Activated CD4-positive, alpha-beta T cell treated with anti-CD3 and anti-CD28 coated beads for 36 hours (primary cell): Measurements from ENCODE around the gene POC1B. TPM values are rescaled to one million over a fixed set of nuclear protein-coding genes. Genes with fewer than 3 reads are reported as not detected.

Experiments used
- ATAC-seq: fragments of 200-7000 bp; cut with Tn5 transposase; one replicate; pipeline ENCODE4 v1.10.0; 2021; ENCODE audit warnings: mild to moderate bottlenecking, moderate library complexity
- CTCF ChIA-PET: fragments of 350-600 bp; sonication (Branson Sonifier 250); formaldehyde crosslinking; loops from one replicate; lab custom pipeline; 2021; ENCODE audit warnings: antibody characterized with exemption; lab: Charles Lee
- POLR2A ChIA-PET: fragments of 350-600 bp; sonication (Branson Sonifier 250); formaldehyde crosslinking; loops from one replicate; lab custom pipeline; 2021; ENCODE audit warnings: antibody characterized with exemption, inconsistent platforms; lab: Charles Lee
- DNase-seq: peaks from one replicate; pipeline ENCODE4 v3.0.0-alpha.2; 2020
- H3K27ac Mint-ChIP-seq: one replicate; pipeline ENCODE4 v1.8.0; 2021; ENCODE audit warnings: mixed read lengths
- H3K27me3 Mint-ChIP-seq: one replicate; pipeline ENCODE4 v1.8.0; 2021; ENCODE audit warnings: mixed read lengths
- H3K36me3 Mint-ChIP-seq: one replicate; pipeline ENCODE4 v1.8.0; 2021; ENCODE audit warnings: low read depth, mixed read lengths
- H3K4me1 Mint-ChIP-seq: one replicate; pipeline ENCODE4 v1.8.0; 2021; ENCODE audit warnings: mixed read lengths
- H3K4me3 Mint-ChIP-seq: one replicate; pipeline ENCODE4 v1.8.0; 2021; ENCODE audit warnings: mild to moderate bottlenecking, moderate library complexity, mixed read lengths
- H3K9me3 Mint-ChIP-seq: one replicate; pipeline ENCODE4 v1.8.0; 2021; ENCODE audit warnings: low read depth, mixed read lengths
- intact Hi-C, 2 experiments: fragments of 100-400 bp; cut with DNase I in 1 of 2; cut with micrococcal nuclease in 1 of 2; formaldehyde crosslinking; loops; one replicate each; pipeline versions ENCODE4 v1.14.2 to v1.15.1; 2022 to 2024; cut with DNase I, micrococcal nuclease
- total RNA-seq, 2 experiments: library from RNA; stranded (reverse); gene quantifications; one replicate each; pipeline ENCODE4 v1.2.3, GENCODE V29; 2021

POC1B gene
- total RNA-seq, 2 experiments from 2014 or later = 31.1 to 47.5 TPM

DNA sequence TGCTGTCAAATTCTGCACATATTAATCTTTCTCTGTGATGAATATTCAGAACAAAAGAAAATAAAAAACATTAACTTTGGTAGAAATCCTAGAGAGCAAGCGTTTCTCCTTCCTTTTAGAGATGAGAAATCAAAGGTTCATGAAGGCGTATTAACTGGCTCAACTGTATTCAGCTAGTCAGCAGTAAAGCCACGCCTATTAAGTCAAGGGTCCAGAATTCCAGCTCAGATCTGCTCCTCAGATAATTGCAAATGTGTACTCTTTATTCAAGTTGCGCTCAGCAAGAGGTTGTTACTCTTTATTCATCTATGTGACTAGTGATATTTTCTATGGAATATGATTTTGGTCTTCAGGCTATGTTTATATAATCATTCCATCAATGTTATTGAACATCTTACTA lies 13.1 kb upstream of the POC1B start:
- Mint-ChIP-seq H3K27me3 (no peaks in the 10 kb centered on the region), H3K4me3 (no peak overlapping the region), H3K27ac (no peak overlapping the region), H3K9me3 (no peaks in the 10 kb centered on the region), H3K4me1 (peaks cover 4% of the 10 kb centered on the region), H3K36me3 (no peaks in the 10 kb centered on the region)
- no peak for ATAC-seq
- intact Hi-C loops = no loop called here
- ChIA-PET POLR2A (no interaction called here), CTCF (interaction anchor here (0.6 to 0.7 kb wide), 3 partner anchors 44 to 449 kb away, joined by 3 to 4 read pairs (median 3); no protein-coding TSS in a partner anchor)
- no peak for DNase-seq

DNA sequence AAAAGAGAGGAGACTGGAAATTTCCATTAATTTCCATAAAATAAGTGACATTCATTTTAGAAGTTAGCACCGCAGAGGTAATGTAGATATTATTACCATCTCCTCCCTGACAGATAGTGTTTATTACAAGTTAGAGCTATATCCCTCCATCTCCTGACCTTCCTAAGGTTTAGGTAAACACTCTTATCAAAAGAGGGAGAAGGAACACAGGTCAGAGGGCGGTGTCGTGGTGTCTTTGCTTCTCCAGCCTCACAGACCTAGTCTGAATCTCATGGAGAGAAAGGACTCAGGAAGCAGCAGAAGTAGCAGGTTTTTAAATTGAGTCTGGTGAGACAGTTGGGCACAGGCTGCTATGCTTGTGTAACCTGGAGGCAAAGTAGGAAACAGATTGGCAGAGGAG lies 11.5 kb upstream of the POC1B start:
- DNase-seq = no peak
- intact Hi-C loops = no loop called here
- no peaks in the 10 kb centered on the region for H3K4me1 Mint-ChIP-seq
- H3K36me3 Mint-ChIP-seq = no peaks in the 10 kb centered on the region
- H3K27me3 Mint-ChIP-seq = no peaks in the 10 kb centered on the region
- ChIA-PET POLR2A (no interaction called here), CTCF (interaction anchor here (0.8 kb wide), 1 partner anchor 109 kb away, joined by 4 read pairs; no protein-coding TSS in a partner anchor)
- no peaks in the 10 kb centered on the region for H3K9me3 Mint-ChIP-seq
- no peak overlapping the region for H3K27ac Mint-ChIP-seq
- H3K4me3 Mint-ChIP-seq = no peak overlapping the region
- no peak for ATAC-seq

DNA sequence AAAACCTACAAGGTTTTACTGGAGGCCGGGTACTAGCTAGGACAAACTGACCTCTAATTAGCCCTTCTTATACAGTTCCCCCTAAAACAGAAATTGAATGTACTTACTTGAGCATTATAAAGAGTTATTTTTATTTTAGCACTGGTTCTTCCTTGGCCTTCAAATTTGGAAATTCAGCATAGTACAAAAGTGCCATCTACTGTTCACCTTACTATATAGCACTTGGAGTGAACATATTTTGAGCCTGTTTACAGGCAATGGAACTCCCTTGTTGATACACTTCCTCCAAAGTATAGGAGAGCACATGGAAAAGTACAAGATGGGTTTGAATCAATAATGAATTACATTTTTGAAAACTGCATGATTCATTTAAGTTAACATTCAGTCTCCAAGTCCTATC lies 3.9 kb upstream of the POC1B start:
- H3K4me1 Mint-ChIP-seq = peaks cover 19% of the 10 kb centered on the region
- H3K27ac Mint-ChIP-seq = no peak overlapping the region
- ChIA-PET CTCF (interaction anchor here (0.5 to 6.2 kb wide), 9 partner anchors 50 to 1031 kb away, joined by 3 to 41 read pairs (median 5); no protein-coding TSS in a partner anchor), POLR2A (no interaction called here)
- H3K36me3 Mint-ChIP-seq = no peaks in the 10 kb centered on the region
- no peak overlapping the region for H3K4me3 Mint-ChIP-seq
- no peaks in the 10 kb centered on the region for H3K9me3 Mint-ChIP-seq
- ATAC-seq (no peak), DNase-seq (no peak)
- intact Hi-C loops = loop anchor here (1.0 to 5.0 kb wide), 5 partner anchors 282 to 512 kb away; no protein-coding TSS in a partner anchor
- no peaks in the 10 kb centered on the region for H3K27me3 Mint-ChIP-seq

GRCh38 chr12:89528434-89528833 lies 2.6 kb upstream of the POC1B start:
- Mint-ChIP-seq H3K9me3 (no peaks in the 10 kb centered on the region), H3K4me1 (peaks cover 27% of the 10 kb centered on the region), H3K4me3 (no peak overlapping the region), H3K27me3 (no peaks in the 10 kb centered on the region), H3K27ac (no peak overlapping the region), H3K36me3 (peaks cover 12% of the 10 kb centered on the region)
- ChIA-PET CTCF (interaction anchor here (0.6 to 7.3 kb wide), 12 partner anchors 15 to 511 kb away, joined by 3 to 45 read pairs (median 6); no protein-coding TSS in a partner anchor), POLR2A (interaction anchor here (0.6 kb wide), 1 partner anchor 462 kb away, joined by 5 read pairs; no protein-coding TSS in a partner anchor)
- intact Hi-C loops = loop anchor here (5.0 kb wide), 3 partner anchors 281 to 486 kb away; no protein-coding TSS in a partner anchor
- no peak for ATAC-seq
- no peak for DNase-seq

DNA sequence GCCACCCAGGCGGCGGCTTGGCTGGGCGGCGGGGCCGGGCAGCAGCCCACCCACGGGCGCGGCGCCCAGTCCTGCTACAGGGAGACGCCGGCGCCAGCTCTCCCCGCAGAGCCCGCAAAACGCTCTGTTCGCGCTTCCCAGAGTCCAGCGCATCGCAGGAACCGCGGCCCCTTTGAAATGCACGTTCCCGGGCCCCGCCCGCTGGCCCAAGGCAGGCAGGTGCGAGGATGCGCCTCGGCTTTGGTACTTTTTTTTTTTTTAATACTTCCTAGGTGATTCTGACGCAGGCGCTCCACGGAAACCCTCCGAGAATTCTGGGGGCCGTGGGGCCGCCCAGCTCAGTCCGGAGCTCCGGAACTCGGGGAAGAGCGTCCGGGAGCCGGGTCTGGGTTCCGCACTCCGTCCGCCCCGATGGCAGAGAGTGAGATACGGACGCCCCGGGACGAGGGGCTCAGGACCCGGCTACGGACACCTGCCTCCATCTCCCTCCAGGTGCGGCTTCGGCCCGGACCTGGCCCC lies 483 bp downstream of the POC1B start:
- peaks cover 31% of the 10 kb centered on the region for H3K36me3 Mint-ChIP-seq

GRCh38 chr12:89524541-89525304 lies 1.1 kb downstream of the POC1B start, which contains the start of gene GALNT4:
Gene GALNT4, minus strand, starts transcription at chr12:89524796. Its CDS starts 247 bp downstream, at chr12:89524549.
- Mint-ChIP-seq H3K27me3 (no peaks in the 10 kb centered on the region), H3K4me3 (peak within 1 kb of the TSS; percentile 81), H3K4me1 (peaks cover 53% of the 10 kb centered on the region), H3K27ac (peak within 1 kb of the TSS; percentile 94), H3K36me3 (peaks cover 31% of the 10 kb centered on the region), H3K9me3 (no peaks in the 10 kb centered on the region)
- intact Hi-C loops = loop anchor here (1.0 to 5.0 kb wide), 10 partner anchors 29 to 1382 kb away; partner anchors contain the start of genes CEP290 (in 1 of the 2), DUSP6 (in 1 of the 2) and TMTC3 (in 1 of the 2)
- POLR2A ChIA-PET = interaction anchor here (0.6 to 2.9 kb wide), 5 partner anchors 30 to 486 kb away, joined by 3 to 9 read pairs (median 4); partner anchors contain the start of gene DUSP6
- CTCF ChIA-PET = interaction anchor here (0.7 to 7.3 kb wide), 13 partner anchors 12 to 1294 kb away, joined by 3 to 45 read pairs (median 4); no protein-coding TSS in a partner anchor
- peak; percentile 64 for ATAC-seq
- peak; percentile 84 for DNase-seq

More for the DNA sequence above, 483 bp downstream of the POC1B start:
- POLR2A ChIA-PET = interaction anchor here (0.6 to 2.9 kb wide), 5 partner anchors 31 to 506 kb away, joined by 3 to 9 read pairs (median 4); partner anchors contain the start of gene DUSP6
- no peaks in the 10 kb centered on the region for H3K27me3 Mint-ChIP-seq
- peak overlapping the region; percentile 83 for H3K27ac Mint-ChIP-seq
- peak overlapping the region; percentile 81 for H3K4me3 Mint-ChIP-seq
- intact Hi-C loops = loop anchor here (1.0 to 5.0 kb wide), 6 partner anchors 173 to 1383 kb away; partner anchors contain the start of genes CEP290 (in 1 of the 2), DUSP6 (in 1 of the 2) and TMTC3 (in 1 of the 2)
- DNase-seq (peak; percentile 72), ATAC-seq (peak; percentile 24)
- CTCF ChIA-PET = interaction anchor here (0.7 to 7.3 kb wide), 9 partner anchors 27 to 1294 kb away, joined by 3 to 45 read pairs (median 13); no protein-coding TSS in a partner anchor
- no peaks in the 10 kb centered on the region for H3K9me3 Mint-ChIP-seq
- H3K4me1 Mint-ChIP-seq = peaks cover 52% of the 10 kb centered on the region

- peak overlapping the region; percentile 94 for H3K27ac Mint-ChIP-seq
- H3K36me3 Mint-ChIP-seq = peaks cover 31% of the 10 kb centered on the region
- ChIA-PET CTCF (interaction anchor here (0.8 to 7.3 kb wide), 11 partner anchors 11 to 579 kb away, joined by 3 to 45 read pairs (median 4); no protein-coding TSS in a partner anchor), POLR2A (interaction anchor here (0.8 to 2.9 kb wide), 3 partner anchors 30 to 183 kb away, joined by 3 to 9 read pairs (median 3); partner anchors contain the start of gene DUSP6)
- intact Hi-C loops = loop anchor here (1.0 to 5.0 kb wide), 8 partner anchors 29 to 1381 kb away; partner anchors contain the start of genes CEP290 (in 1 of the 2), DUSP6 (in 1 of the 2) and TMTC3 (in 1 of the 2)
- peaks cover 50% of the 10 kb centered on the region for H3K4me1 Mint-ChIP-seq
- peak overlapping the region; percentile 81 for H3K4me3 Mint-ChIP-seq
- H3K27me3 Mint-ChIP-seq = no peaks in the 10 kb centered on the region
- no peak for DNase-seq
- H3K9me3 Mint-ChIP-seq = no peaks in the 10 kb centered on the region
- ATAC-seq = no peak
Measured at GRCh38 chr12:89523843-89524540, 1.9 kb downstream of the POC1B start.

GRCh38 chr12:89523393-89523792 lies 2.5 kb downstream of the POC1B start:
- H3K4me3 Mint-ChIP-seq = peak overlapping the region; percentile 81
- ATAC-seq (no peak), DNase-seq (no peak)
- ChIA-PET CTCF (interaction anchor here (0.6 to 7.3 kb wide), 6 partner anchors 30 to 581 kb away, joined by 3 to 45 read pairs (median 4); no protein-coding TSS in a partner anchor), POLR2A (no interaction called here)
- H3K27ac Mint-ChIP-seq = peak overlapping the region; percentile 94
- no peaks in the 10 kb centered on the region for H3K27me3 Mint-ChIP-seq
- H3K4me1 Mint-ChIP-seq = peaks cover 53% of the 10 kb centered on the region
- no peaks in the 10 kb centered on the region for H3K9me3 Mint-ChIP-seq
- H3K36me3 Mint-ChIP-seq = peaks cover 31% of the 10 kb centered on the region
- intact Hi-C loops = loop anchor here in 1 of 2 experiments (5.0 kb wide), 1 partner anchor 361 kb away; no protein-coding TSS in a partner anchor

- Mint-ChIP-seq H3K27me3 (no peaks in the 10 kb centered on the region), H3K4me1 (peaks cover 46% of the 10 kb centered on the region), H3K36me3 (peaks cover 33% of the 10 kb centered on the region), H3K27ac (no peak overlapping the region), H3K9me3 (no peaks in the 10 kb centered on the region), H3K4me3 (peak overlapping the region; percentile 46)
- ChIA-PET POLR2A (interaction anchor here (0.7 kb wide), 1 partner anchor 360 kb away, joined by 3 read pairs; no protein-coding TSS in a partner anchor), CTCF (interaction anchor here (0.8 to 7.3 kb wide), 7 partner anchors 19 to 483 kb away, joined by 3 to 45 read pairs (median 4); no protein-coding TSS in a partner anchor)
- intact Hi-C loops = loop anchor here in 1 of 2 experiments (5.0 kb wide), 1 partner anchor 359 kb away; no protein-coding TSS in a partner anchor
- no peak for ATAC-seq
- no peak for DNase-seq
Measured at GRCh38 chr12:89521364-89522223, 4.3 kb downstream of the POC1B start.
